Retinal pigment epithelial cell (primary cell): ENCODE data around the gene STOML2.
A peak's percentile ranks its signal among the peaks of the same experiment; 100 is the strongest.

Experiments
- DNase-seq: peaks from one replicate; pipeline ENCODE4 v3.0.0-alpha.2; 2010; ENCODE audit warnings: low read depth
- H3K4me3 ChIP-seq: 2 replicates; pipeline ENCODE4 v1.5.1; 2011; ENCODE audit warnings: mild to moderate bottlenecking, low read length, control low read depth, moderate library complexity
- TF ChIP-seq, protein P1 (sequence below): conservative IDR thresholded peaks from 2 replicates; pipeline ENCODE4 v1.5.1; 2011; ENCODE audit warnings: low read depth, low read length, control low read depth, inconsistent platforms

The STOML2 gene

DNA sequence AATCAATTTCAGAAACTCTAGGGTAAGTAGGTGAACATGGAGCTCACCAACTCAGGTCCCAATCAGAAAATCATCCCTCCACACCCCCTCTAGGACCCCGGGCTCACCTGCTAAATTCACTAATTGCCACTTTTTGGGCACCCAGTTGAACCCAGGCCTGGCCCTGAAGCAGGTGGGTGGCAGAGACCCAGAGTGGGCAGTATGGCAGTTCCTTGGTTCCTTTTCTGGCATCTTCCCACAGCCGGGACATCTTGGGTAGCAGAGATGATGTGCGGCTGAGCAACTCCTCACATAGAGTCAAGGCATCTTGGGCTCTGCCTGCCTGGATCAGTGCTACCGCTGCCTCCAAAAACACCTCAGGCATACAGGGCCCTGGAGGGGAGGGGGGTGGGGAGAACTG, 27.6 kb downstream of the STOML2 start:
- TF ChIP-seq, protein P1, sequence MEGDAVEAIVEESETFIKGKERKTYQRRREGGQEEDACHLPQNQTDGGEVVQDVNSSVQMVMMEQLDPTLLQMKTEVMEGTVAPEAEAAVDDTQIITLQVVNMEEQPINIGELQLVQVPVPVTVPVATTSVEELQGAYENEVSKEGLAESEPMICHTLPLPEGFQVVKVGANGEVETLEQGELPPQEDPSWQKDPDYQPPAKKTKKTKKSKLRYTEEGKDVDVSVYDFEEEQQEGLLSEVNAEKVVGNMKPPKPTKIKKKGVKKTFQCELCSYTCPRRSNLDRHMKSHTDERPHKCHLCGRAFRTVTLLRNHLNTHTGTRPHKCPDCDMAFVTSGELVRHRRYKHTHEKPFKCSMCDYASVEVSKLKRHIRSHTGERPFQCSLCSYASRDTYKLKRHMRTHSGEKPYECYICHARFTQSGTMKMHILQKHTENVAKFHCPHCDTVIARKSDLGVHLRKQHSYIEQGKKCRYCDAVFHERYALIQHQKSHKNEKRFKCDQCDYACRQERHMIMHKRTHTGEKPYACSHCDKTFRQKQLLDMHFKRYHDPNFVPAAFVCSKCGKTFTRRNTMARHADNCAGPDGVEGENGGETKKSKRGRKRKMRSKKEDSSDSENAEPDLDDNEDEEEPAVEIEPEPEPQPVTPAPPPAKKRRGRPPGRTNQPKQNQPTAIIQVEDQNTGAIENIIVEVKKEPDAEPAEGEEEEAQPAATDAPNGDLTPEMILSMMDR = no peak
- no peak overlapping the region for H3K4me3 ChIP-seq
- no peak for DNase-seq

DNA sequence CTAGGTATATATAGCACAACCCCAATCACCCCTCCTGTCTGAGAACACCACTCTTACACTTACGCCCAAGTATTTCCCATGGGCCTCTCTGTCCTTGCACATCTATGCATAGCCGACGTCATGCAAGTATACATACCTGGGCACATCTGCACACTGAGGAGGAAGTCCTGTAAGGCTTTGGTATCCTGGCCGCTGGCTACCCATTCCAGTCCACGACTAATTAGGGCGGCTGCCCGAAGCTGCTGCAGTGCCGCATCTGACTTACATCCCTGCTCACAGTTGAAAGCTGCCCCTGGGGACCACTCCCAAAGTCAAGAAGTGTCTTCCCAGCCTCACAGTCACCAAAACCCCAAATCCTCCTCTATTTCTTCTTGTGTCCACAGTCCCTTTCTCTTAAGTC, 28.1 kb downstream of the STOML2 start:
- no peak for DNase-seq
- no peak overlapping the region for H3K4me3 ChIP-seq
- TF ChIP-seq, protein P1 = no peak

DNA sequence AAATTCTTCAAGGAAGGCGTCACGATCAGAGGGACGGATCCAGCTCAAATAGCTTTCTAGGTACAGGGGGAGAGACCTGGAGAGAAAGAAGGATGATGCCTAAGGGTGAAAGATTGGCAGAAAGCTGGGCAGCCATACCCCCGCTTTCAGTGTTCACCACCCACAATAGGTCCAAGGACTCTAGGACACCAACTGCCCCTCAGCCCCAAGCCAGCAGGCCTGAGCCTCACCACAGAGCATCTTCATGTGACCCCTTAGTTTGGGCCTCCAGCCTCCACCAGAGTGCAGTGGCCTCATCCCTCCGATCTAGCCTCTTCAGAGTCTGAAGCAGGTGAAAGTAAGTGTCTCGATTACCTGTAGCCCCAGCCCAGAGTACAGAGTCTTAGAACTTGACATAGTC, 28.8 kb downstream of the STOML2 start:
- H3K4me3 ChIP-seq = no peak overlapping the region
- TF ChIP-seq, protein P1 = no peak
- no peak for DNase-seq

DNA sequence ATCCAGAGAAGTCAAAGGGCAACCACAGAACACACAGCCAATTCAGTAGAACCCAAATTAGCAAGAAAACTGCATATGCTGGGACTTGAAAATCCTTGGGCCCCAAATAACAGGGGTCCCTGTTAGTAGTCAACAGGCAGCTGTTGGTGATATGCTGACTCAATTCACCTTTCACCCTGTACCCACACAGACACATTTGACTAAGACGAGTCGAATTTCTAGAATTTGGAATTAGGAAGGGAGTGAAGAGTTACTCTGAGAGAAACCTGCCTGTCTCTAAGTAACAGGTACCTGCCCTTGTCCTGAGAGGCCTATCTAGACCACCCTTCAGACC, 29.7 kb downstream of the STOML2 start:
- TF ChIP-seq, protein P1 = no peak
- H3K4me3 ChIP-seq = no peak overlapping the region
- DNase-seq = no peak

DNA sequence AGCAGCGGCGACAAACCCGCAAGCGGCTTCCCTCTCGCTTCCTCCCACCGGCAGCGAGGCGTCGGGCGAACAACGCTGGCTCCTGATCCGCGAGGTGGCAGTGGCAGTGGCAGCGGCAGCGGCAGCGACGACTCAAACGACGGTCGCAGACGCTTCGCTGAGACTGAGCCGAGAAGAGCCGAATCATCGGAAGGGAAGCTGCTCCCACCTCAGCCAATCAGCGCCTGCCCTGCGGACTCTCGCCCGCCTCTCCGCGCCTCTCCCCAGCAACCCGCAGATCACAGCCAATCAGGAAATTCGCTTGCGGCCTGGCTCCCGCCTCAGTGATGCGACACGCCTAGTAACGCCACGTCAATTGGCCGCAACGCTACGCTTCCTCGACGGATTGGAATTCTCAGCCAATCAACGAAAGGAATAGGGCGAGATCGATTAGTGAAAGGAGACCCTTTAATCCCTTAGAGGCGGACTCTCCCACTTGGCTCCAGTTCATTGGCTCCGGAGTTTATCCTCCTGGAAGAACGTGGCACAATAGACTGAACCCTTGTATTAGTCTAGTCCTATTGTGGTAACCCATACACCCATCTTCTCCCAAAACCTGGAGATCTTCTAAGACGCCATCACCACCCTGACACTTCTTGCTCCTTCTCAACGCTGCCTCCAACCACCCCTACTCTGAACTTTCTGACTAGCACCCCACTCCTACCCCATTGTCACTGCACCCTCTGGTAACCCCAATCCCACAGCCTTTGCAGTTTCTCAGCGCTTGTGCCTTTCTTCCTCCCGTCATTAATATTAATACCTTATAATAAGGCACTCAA, 30.3 kb downstream of the STOML2 start, which contains the start of gene VCP:
Gene VCP, minus strand, starts transcription at position 165 of the 818 bp plus-strand sequence. CDS start 272 bp downstream, outside the sequence.
- H3K4me3 ChIP-seq = peak within 1 kb of the TSS; percentile 96
- TF ChIP-seq, protein P1 = no peak
- peak; percentile 99 for DNase-seq

DNA sequence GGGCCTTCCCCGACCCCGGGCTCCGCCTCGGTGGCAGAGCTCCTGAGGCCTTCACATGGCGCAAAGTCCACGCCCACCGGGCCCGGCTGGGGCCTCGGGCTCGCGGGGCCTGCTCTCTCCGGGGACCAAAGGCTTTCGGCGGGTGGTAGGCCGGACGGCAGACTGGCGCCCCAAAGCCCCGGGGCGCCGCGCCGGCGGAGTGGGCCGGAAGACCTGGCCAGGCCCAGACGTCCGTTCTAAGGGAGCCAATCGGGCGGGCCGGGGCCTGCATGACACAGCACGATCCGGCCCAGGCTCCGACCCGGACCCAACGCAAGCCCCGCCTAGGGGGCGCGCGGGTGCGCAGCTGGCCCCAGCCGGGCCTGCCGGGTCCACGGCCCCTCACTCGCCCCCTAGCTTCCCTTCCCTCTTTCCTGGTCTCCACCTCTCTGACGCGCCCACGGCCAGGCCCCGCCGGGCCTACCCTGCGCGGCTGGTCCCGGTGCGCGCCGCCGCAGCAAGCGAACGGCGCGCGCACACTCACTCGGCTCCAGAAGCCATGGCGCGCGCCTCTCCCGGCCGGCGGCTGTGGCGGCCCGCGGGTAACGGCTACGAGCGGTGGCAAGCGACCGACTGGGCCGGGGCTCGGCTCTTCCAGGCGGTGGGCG, 31.0 kb downstream of the STOML2 start:
- DNase-seq = peak; percentile 55
- peak overlapping the region; percentile 96 for H3K4me3 ChIP-seq
- TF ChIP-seq, protein P1 = peak; percentile 33
